ENCODE data around the gene ARMC3.

Gene ARMC3

GRCh38 chr10:23079700-23080099 is 151.8 kb downstream of the ARMC3 start:
- DNase-seq (ENCODE audit: low spot score) = no peak

- DNase-seq (ENCODE audit: low spot score) = no peak
Measured at GRCh38 chr10:23080262-23080661, 152.4 kb downstream of the ARMC3 start.

- DNase-seq (ENCODE audit: low spot score) = no peak
Measured at GRCh38 chr10:23081221-23081750, 153.4 kb downstream of the ARMC3 start.

GRCh38 chr10:23081891-23082290 is 154.0 kb downstream of the ARMC3 start:
- DNase-seq (ENCODE audit: low spot score) = no peak

All from hematopoietic multipotent progenitor cell treated with erythropoietin and hydrocortisone succinate and interleukin-3 and kit ligand, for 15 days (in vitro differentiated cells).